Gastroesophageal sphincter (tissue), 4 donors: Measurements from ENCODE around the gene NECTIN1. TPM values are rescaled to one million over a fixed set of nuclear protein-coding genes. Genes with fewer than 3 reads are reported as not detected.
A peak's percentile ranks its signal among the peaks of the same experiment; 100 is the strongest.

Experiments
- ATAC-seq: fragments of 150-250 bp; one replicate; pipeline ENCODE4 v1.9.1; 2016; ENCODE audit warnings: mild to moderate bottlenecking, moderate library complexity
- H3K27ac ChIP-seq, 4 donors: fragments of 200-600 bp; sonication (generic) in 3 of 4; 1 replicate in 3 of 4; 2 replicates in 1 of 4; pipeline ENCODE4 v1.5.1; 2016 to 2019
- H3K27me3 ChIP-seq: fragments of 200-600 bp; sonication (generic); one replicate; pipeline ENCODE4 v1.5.1; 2019
- H3K36me3 ChIP-seq, 2 donors: fragments of 200-600 bp; sonication (generic); one replicate each; pipeline ENCODE4 v1.5.1; 2019; ENCODE audit warnings: control low read depth in 1 of 2
- H3K4me1 ChIP-seq, 3 donors: fragments of 200-600 bp; sonication (generic); 1 replicate in 2 of 3; 2 replicates in 1 of 3; pipeline ENCODE4 v1.5.1; 2016 to 2019; ENCODE audit warnings: control low read depth in 2 of 3
- H3K4me3 ChIP-seq, 2 donors: fragments of 200-600 bp; sonication (generic); one replicate each; pipeline ENCODE4 v1.5.1; 2019; ENCODE audit warnings: mild to moderate bottlenecking in 1 of 2, moderate library complexity in 1 of 2
- H3K9me3 ChIP-seq, 3 donors: fragments of 200-600 bp; sonication (generic); one replicate each; pipeline ENCODE4 v1.5.1; 2017 to 2019; ENCODE audit warnings: control low read depth in 2 of 3
- CTCF ChIP-seq, 4 experiments: fragments of 200-600 bp in 2 of 4; fragments of 450-650 bp in 2 of 4; sonication (generic) in 1 of 4; IDR thresholded peaks; one replicate each; pipeline ENCODE4 v1.5.1; 2017 to 2019; ENCODE audit warnings: antibody characterized with exemption in 4 of 4, mild to moderate bottlenecking in 2 of 4, moderate library complexity in 2 of 4
- EP300 ChIP-seq: sonication (generic); formaldehyde crosslinking; IDR thresholded peaks from one replicate; pipeline ENCODE4 v1.6.1; 2017; ENCODE audit warnings: antibody characterized with exemption, mild to moderate bottlenecking
- POLR2A ChIP-seq, 2 donors: fragments of 450-650 bp; IDR thresholded peaks; one replicate each; pipeline ENCODE4 v1.6.1; 2017; ENCODE audit warnings: antibody characterized with exemption in 2 of 2, mild to moderate bottlenecking in 2 of 2, moderate library complexity in 1 of 2
- POLR2AphosphoS5 ChIP-seq: sonication (generic); formaldehyde crosslinking; IDR thresholded peaks from one replicate; pipeline ENCODE4 v1.6.1; 2017; ENCODE audit warnings: antibody characterized with exemption
- WGBS, 2 donors: methylation state at CpG; one replicate each; pipeline ENCODE4 v1.1.5; 2018; ENCODE audit warnings: low coverage in 1 of 2; 5-methylcytosine and 5-hydroxymethylcytosine counted together
- total RNA-seq, 4 donors: library from RNA; depleted of rRNA; stranded (reverse); fragments of >200 nt; gene quantifications; one replicate each; pipeline ENCODE4 v1.1.0, GENCODE V29; 2016

NECTIN1 gene
- total RNA-seq, 4 donors from 2014 or later: 2.6 to 7.1 (median 4.3) TPM

GRCh38 chr11:119727523-119728151 lies 1.4 kb downstream of the NECTIN1 start:
- peaks cover 0 to 33% (median 18%) of the 10 kb centered on the region in 3 donors for H3K4me1 ChIP-seq
- no peaks in the 10 kb centered on the region for H3K36me3 ChIP-seq
- H3K4me3 ChIP-seq: peak overlapping the region; percentile 77 to 86
- H3K9me3 ChIP-seq: no peaks in the 10 kb centered on the region
- H3K27ac ChIP-seq: peak overlapping the region in 3 of 4 donors; percentile 89 to 97 (median 91)
- WGBS, 2 donors: 0% methylated on average over 5 of the region's 48 CpGs; no CpG with 5 or more reads in 1 of the 2 donors
- no peak for ATAC-seq
- TF ChIP-seq EP300: no peak
- peak in 1 of 4 experiments; percentile 48 for TF ChIP-seq CTCF (IDR thresholded peaks at IDR 0.05)
- H3K27me3 ChIP-seq: no peaks in the 10 kb centered on the region

GRCh38 chr11:119726585-119727522 lies 2.1 kb downstream of the NECTIN1 start:
- H3K4me1 ChIP-seq: peaks cover 0 to 33% (median 18%) of the 10 kb centered on the region in 3 donors
- peak overlapping the region in 1 of 4 donors; percentile 91 for H3K27ac ChIP-seq
- 36 to 80% methylated on average over 1 to 3 of the region's 21 CpGs for WGBS, 2 donors
- H3K36me3 ChIP-seq: no peaks in the 10 kb centered on the region
- TF ChIP-seq EP300 (no peak), CTCF (IDR thresholded peaks at IDR 0.05) (no peak), POLR2AphosphoS5 (no peak), POLR2A (IDR thresholded peaks at IDR 0.05) (no peak)
- no peaks in the 10 kb centered on the region for H3K27me3 ChIP-seq
- no peak for ATAC-seq
- no peaks in the 10 kb centered on the region for H3K9me3 ChIP-seq
- H3K4me3 ChIP-seq: peak overlapping the region; percentile 77 to 86

GRCh38 chr11:119726150-119726553 lies 2.8 kb downstream of the NECTIN1 start:
- H3K27me3 ChIP-seq: no peaks in the 10 kb centered on the region
- H3K27ac ChIP-seq: no peak overlapping the region
- no peak overlapping the region for H3K4me3 ChIP-seq
- peaks cover 0 to 36% (median 18%) of the 10 kb centered on the region in 3 donors for H3K4me1 ChIP-seq
- H3K9me3 ChIP-seq: no peaks in the 10 kb centered on the region
- no CpG with 5 or more reads among the region's 6 CpGs for whole genome bisulfite sequencing, 2 donors
- no peaks in the 10 kb centered on the region for H3K36me3 ChIP-seq
- no peak for ATAC-seq
- TF ChIP-seq EP300 (no peak), POLR2A (IDR thresholded peaks at IDR 0.05) (no peak), CTCF (IDR thresholded peaks at IDR 0.05) (no peak), POLR2AphosphoS5 (no peak)

GRCh38 chr11:119724956-119725355 lies 4.0 kb downstream of the NECTIN1 start:
- no peak overlapping the region for H3K27ac ChIP-seq
- H3K27me3 ChIP-seq: no peaks in the 10 kb centered on the region
- no peaks in the 10 kb centered on the region for H3K9me3 ChIP-seq
- ATAC-seq: no peak
- TF ChIP-seq POLR2AphosphoS5 (no peak), EP300 (no peak), CTCF (IDR thresholded peaks at IDR 0.05) (no peak), POLR2A (IDR thresholded peaks at IDR 0.05) (no peak)
- WGBS, 2 donors: 71 to 95% methylated on average over 1 to 2 of the region's 3 CpGs
- no peak overlapping the region for H3K4me3 ChIP-seq
- H3K36me3 ChIP-seq: no peaks in the 10 kb centered on the region
- peaks cover 0 to 33% (median 14%) of the 10 kb centered on the region in 3 donors for H3K4me1 ChIP-seq
